DMS 273 (cell line): ENCODE data around the gene SPOCK1.

Experiments used
- DNase-seq: peaks from one replicate; lab custom pipeline; 2025; ENCODE audit not compliant: unreplicated experiment; lab: John Stamatoyannopoulos, UW

SPOCK1 gene

GRCh38 chr5:137446615-137447014 is 52.5 kb downstream of the SPOCK1 start:
- DNase-seq = no peak

GRCh38 chr5:137446151-137446550 is 53.0 kb downstream of the SPOCK1 start:
- no peak for DNase-seq

GRCh38 chr5:137442660-137443059 is 56.5 kb downstream of the SPOCK1 start:
- no peak for DNase-seq

- no peak for DNase-seq
These were observed 57.6 kb downstream of the SPOCK1 start for GRCh38 chr5:137441476-137441875.

GRCh38 chr5:137440795-137441194 is 58.3 kb downstream of the SPOCK1 start:
- DNase-seq = no peak

- no peak for DNase-seq
These were observed 59.5 kb downstream of the SPOCK1 start for GRCh38 chr5:137439645-137440044.

GRCh38 chr5:137438932-137439331 is 60.2 kb downstream of the SPOCK1 start:
- DNase-seq = no peak

- DNase-seq = no peak
These were observed 61.4 kb downstream of the SPOCK1 start for GRCh38 chr5:137437774-137438173.

GRCh38 chr5:137433539-137433938 is 65.6 kb downstream of the SPOCK1 start:
- no peak for DNase-seq

GRCh38 chr5:137432376-137432775 is 66.8 kb downstream of the SPOCK1 start:
- no peak for DNase-seq

- DNase-seq = no peak
These were observed 68.1 kb downstream of the SPOCK1 start for GRCh38 chr5:137431051-137431450.

- DNase-seq = no peak
These were observed 83.9 kb downstream of the SPOCK1 start for GRCh38 chr5:137415231-137415681.

- no peak for DNase-seq
These were observed 84.9 kb downstream of the SPOCK1 start for GRCh38 chr5:137414112-137414755.

GRCh38 chr5:137412136-137412535 is 87.0 kb downstream of the SPOCK1 start:
- peak; percentile 49 for DNase-seq

- DNase-seq = no peak
These were observed 88.7 kb downstream of the SPOCK1 start for GRCh38 chr5:137410234-137411010.

GRCh38 chr5:137409736-137410135 is 89.4 kb downstream of the SPOCK1 start:
- DNase-seq = no peak

GRCh38 chr5:137407090-137407489 is 92.0 kb downstream of the SPOCK1 start:
- no peak for DNase-seq

- DNase-seq = no peak
These were observed 93.7 kb downstream of the SPOCK1 start for GRCh38 chr5:137405393-137405792.

- no peak for DNase-seq
These were observed 95.3 kb downstream of the SPOCK1 start for GRCh38 chr5:137403869-137404268.

GRCh38 chr5:137402436-137403187 is 96.5 kb downstream of the SPOCK1 start:
- DNase-seq = no peak

- peak; percentile 34 for DNase-seq
These were observed 97.2 kb downstream of the SPOCK1 start for GRCh38 chr5:137401946-137402345.

GRCh38 chr5:137400571-137400970 is 98.6 kb downstream of the SPOCK1 start:
- DNase-seq = peak; percentile 45
